HG02885 (cell line): ENCODE measurements around the gene FABP2.

Source experiments
- ATAC-seq: cut with Tn5 transposase; IDR thresholded peaks from one replicate; pipeline ENCODE4 v1.9.1; 2021; ENCODE audit warnings: mild to moderate bottlenecking; ENCODE audit not compliant: unreplicated experiment, poor library complexity

Gene FABP2

DNA sequence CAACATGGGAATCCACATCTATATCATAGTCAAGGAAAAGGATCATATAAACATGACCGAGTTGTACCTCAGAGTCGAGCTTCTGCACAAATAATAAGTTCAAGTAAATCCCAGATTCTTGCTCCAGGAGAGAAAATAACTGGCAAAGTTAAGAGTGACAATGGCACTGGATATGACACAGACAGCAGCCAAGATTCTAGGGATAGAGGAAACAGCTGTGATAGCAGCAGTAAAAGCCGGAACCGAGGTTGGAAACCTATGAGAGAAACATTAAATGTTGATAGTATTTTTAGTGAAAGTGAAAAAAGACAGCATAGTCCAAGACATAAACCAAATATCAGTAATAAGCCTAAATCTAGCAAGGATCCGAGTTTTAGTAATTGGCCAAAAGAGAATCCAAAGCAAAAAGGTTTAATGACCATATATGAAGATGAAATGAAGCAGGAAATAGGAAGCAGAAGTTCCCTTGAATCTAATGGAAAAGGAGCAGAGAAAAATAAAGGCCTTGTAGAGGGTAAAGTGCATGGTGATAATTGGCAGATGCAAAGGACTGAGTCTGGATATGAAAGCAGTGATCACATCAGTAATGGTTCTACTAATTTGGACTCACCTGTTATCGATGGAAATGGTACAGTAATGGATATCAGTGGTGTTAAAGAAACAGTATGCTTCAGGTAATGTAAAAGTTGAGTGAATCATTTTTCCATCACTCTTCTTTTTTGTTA is 50.4 kb downstream of the FABP2 start:
- no peak for ATAC-seq

DNA sequence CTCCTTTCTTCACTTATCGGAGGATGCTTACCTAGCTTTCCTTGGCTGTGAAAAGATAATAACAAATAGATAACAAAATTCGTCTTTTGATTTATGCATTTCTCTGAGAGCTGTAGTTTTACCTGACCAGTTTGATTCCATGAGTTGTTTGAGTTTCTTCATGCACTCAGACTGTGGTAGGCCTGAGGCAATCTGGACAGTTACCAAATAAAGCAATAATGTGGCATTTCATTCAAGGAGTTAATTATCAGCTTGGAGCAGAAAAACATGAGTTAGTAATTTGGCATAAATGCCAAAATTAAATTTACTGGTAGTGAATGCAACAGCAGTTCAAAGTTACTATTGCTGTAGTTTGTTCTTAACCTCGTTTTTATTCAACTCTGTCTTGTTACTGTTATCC is 53.5 kb downstream of the FABP2 start:
- no peak for ATAC-seq
